Omental fat pad (tissue), 4 donors: ENCODE measurements around the gene CENPT. TPM values are rescaled to one million over a fixed set of nuclear protein-coding genes. Genes with fewer than 3 reads are reported as not detected.
A peak's percentile ranks its signal among the peaks of the same experiment; 100 is the strongest.

ENCODE experiments used
- ATAC-seq: fragments of 150-250 bp; one replicate; pipeline ENCODE4 v1.9.1; 2016; ENCODE audit warnings: mild to moderate bottlenecking, moderate library complexity; ENCODE audit not compliant: low FRiP score
- DNase-seq: peaks from one replicate; pipeline ENCODE4 v3.0.0-alpha.2; 2019; ENCODE audit warnings: low spot score
- CTCF ChIP-seq, 3 donors: fragments of 450-650 bp; IDR thresholded peaks; one replicate each; pipeline ENCODE4 v1.5.1; 2016 to 2017; ENCODE audit warnings: antibody characterized with exemption in 3 of 3, mild to moderate bottlenecking in 3 of 3, moderate library complexity in 2 of 3
- total RNA-seq, 4 donors: library from RNA; depleted of rRNA; stranded (reverse); fragments of >200 nt; gene quantifications; one replicate each; pipeline ENCODE4 v1.1.0, GENCODE V29; 2016

Gene CENPT
- total RNA-seq, 4 donors from 2014 or later = 22.9 to 135 (median 37.8) TPM

- TF ChIP-seq CTCF (IDR thresholded peaks at IDR 0.05) = no peak
- ATAC-seq (no peak), DNase-seq (no peak)
These were observed 32.9 kb downstream of the CENPT start for GRCh38 chr16:67814567-67814966.

GRCh38 chr16:67811899-67812298 lies 35.6 kb downstream of the CENPT start:
- no peak for ATAC-seq
- no peak for DNase-seq
- no peak for TF ChIP-seq CTCF (IDR thresholded peaks at IDR 0.05)

- DNase-seq (no peak), ATAC-seq (no peak)
- no peak for TF ChIP-seq CTCF (IDR thresholded peaks at IDR 0.05)
These were observed 40.3 kb downstream of the CENPT start for GRCh38 chr16:67807148-67807682.

GRCh38 chr16:67806428-67807147 lies 40.9 kb downstream of the CENPT start, which contains the start of the genes RANBP10 and TSNAXIP1:
Gene RANBP10, minus strand, starts transcription at chr16:67806560. Its CDS starts 24 bp downstream, at chr16:67806536.
Gene TSNAXIP1, plus strand, starts transcription at chr16:67806889. Its CDS starts 261 bp downstream, at chr16:67807150.
- DNase-seq = peak; percentile 80
- peak; percentile 100 for ATAC-seq
- no peak for TF ChIP-seq CTCF (IDR thresholded peaks at IDR 0.05)

GRCh38 chr16:67805718-67806427 lies 41.6 kb downstream of the CENPT start:
- ATAC-seq (peak; percentile 5), DNase-seq (peak; percentile 28)
- TF ChIP-seq CTCF (IDR thresholded peaks at IDR 0.05) = no peak

- no peak for TF ChIP-seq CTCF (IDR thresholded peaks at IDR 0.05)
- ATAC-seq (no peak), DNase-seq (no peak)
These were observed 42.5 kb downstream of the CENPT start for GRCh38 chr16:67804853-67805542.
